ENCODE data around the gene FAM107A. TPM values are rescaled to one million over a fixed set of nuclear protein-coding genes. Genes with fewer than 3 reads are reported as not detected.

FAM107A gene
- total and polyA plus RNA-seq, 9 of the 15 experiments (the other 6 are each of a cell fraction or from before 2014, with no cell fraction given), result 0.07 TPM; not detected in 8

DNA sequence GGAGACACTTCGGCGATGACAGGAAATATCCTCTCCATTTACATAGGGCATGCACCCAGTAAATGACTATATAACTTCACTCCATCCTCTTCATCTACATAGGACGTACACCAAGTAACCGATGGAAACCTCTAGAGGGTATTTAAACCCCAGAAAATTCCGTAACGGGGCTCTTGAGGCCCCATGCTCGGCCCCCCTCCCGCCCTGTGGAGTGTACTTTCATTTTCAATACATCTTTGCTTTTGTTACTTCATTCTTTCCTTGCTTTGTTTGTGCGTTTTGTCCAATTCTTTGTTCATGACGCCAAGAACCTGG, 7.5 kb upstream of the FAM107A start (continued):
- TF ChIP-seq FOSL1 (tag; conservative IDR thresholded peaks at IDR 0.05) (no peak), ARID2 (IDR thresholded peaks at IDR 0.05) (no peak), NCOA2 (IDR thresholded peaks at IDR 0.05; ENCODE audit: partially characterized antibody in 2 of 2) (no peak), PCBP2 (IDR thresholded peaks at IDR 0.05; ENCODE audit: low read depth, low read length, poor library complexity, severe bottlenecking) (no peak)

DNA sequence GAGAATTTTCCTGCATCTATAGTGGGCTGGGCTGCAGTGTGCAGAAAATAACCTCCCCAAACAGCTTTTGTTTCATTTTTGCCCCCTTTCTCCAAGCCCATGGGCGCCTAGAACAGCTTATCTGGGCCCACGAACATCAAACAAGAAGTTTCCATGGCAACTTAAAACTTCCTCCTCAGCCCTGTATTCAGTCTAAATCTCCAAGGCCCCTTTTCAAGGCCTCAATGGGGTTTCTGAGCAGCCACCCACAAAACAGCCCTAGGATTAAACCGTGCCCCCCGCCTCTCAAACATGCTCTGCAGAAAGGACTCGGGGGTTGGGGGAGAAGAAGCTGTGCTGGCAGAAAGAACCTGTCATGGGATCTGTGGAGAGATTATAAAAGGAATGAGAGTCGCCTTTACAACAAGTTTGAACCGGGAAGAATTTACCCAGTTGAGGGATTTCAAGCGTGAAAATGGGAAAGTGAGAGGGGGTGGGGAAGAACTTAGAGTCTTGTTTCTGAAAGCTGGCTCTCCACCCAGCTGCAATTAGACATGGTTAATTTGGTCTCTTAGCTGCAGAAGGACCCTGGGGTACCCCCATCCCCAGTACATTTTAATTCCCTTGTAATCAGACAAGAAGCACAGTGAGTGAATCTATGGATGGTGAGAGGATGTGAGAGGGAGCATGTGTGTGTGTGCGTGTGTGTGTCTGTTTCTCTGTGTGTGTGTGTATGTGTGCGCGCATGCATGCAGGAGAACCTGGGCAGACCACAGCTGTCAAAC, 4.3 kb upstream of the FAM107A start:
- DNase-seq (ENCODE audit: extremely low read depth in 1 of 4, low spot score in 3 of 4), result no peak
- no peaks in the 10 kb centered on the region for H3K36me3 ChIP-seq (ENCODE audit: control insufficient read depth, insufficient read depth, low read length)
- peaks cover 11 to 58% of the 10 kb centered on the region in 2 experiments; a peak in 4 of 5 replicates for H3K27me3 ChIP-seq (ENCODE audit: control insufficient read depth in 2 of 2, insufficient read depth in 2 of 2, low read length in 2 of 2)
- H4K20me1 ChIP-seq (replicated peaks; ENCODE audit: control insufficient read depth, insufficient read depth, low read length), result no peaks in the 10 kb centered on the region; the same call in 1 of the 2 replicates
- intact Hi-C loops (cut with micrococcal nuclease) (no loop called here), in situ Hi-C loops (cut with MboI) (no loop called here)
- H3K4me3 ChIP-seq, result no peak overlapping the region
- CTCF ChIA-PET (ENCODE audit: low intra/inter-chr PET ratio), result no interaction called here
- POLR2A ChIA-PET, result no interaction called here
- H3K9me3 ChIP-seq (replicated peaks; ENCODE audit: control insufficient read depth, insufficient read depth, low read depth, low read length), result no peaks in the 10 kb centered on the region
- no peak overlapping the region for H3K27ac ChIP-seq (ENCODE audit: extremely low read depth, low read depth, low read length)
- no peak overlapping the region for H3K4me2 ChIP-seq (ENCODE audit: insufficient read depth, low read length)
- WGBS (ENCODE audit: insufficient coverage, low coverage, missing lambda C conversion rate), result 8% methylated on average over 10 of the region's 11 CpGs
- H3K9ac ChIP-seq (ENCODE audit: insufficient read depth in 1 of 2, low read depth in 2 of 2, low read length in 2 of 2), result no peak overlapping the region
- H2AFZ ChIP-seq (ENCODE audit: low read depth, low read length), result no peak overlapping the region
- no peak for ATAC-seq
- no peak for FAIRE-seq
- BruUV-seq (replicated peaks), result no TSS peak
- no peaks in the 10 kb centered on the region for H3K9me1 ChIP-seq (ENCODE audit: control insufficient read depth, insufficient read depth, low read length)
- no peak for TF ChIP-seq ZNF584 (CRISPR knock-in tag; IDR thresholded peaks at IDR 0.05; ENCODE audit: low read depth)
- TF ChIP-seq ZC3H4 (CRISPR knock-in tag; IDR thresholded peaks at IDR 0.05; ENCODE audit: borderline replicate concordance), result no peak
- TF ChIP-seq TRIM28 (IDR thresholded peaks at IDR 0.05), result no peak
- TF ChIP-seq PML (IDR thresholded peaks at IDR 0.05; ENCODE audit: low read length), result no peak
- peak; percentile 59 for TF ChIP-seq RFX1 (IDR thresholded peaks at IDR 0.05)
- TF ChIP-seq ZKSCAN1 (IDR thresholded peaks at IDR 0.05; ENCODE audit: low read depth, low read length), result no peak
- no peak for TF ChIP-seq ZNF23 (CRISPR knock-in tag; IDR thresholded peaks at IDR 0.05)
- no peak for TF ChIP-seq CBX2 (IDR thresholded peaks at IDR 0.05; ENCODE audit: insufficient read depth, low read length, poor library complexity, severe bottlenecking)
- no peaks in the 10 kb centered on the region for H3K79me2 ChIP-seq (ENCODE audit: control insufficient read depth, insufficient read depth, low read length)
- peaks cover 0 to 8% of the 10 kb centered on the region in 2 experiments; a peak in 3 of 5 replicates for H3K4me1 ChIP-seq (replicated peaks in 1 of 2; ENCODE audit: control insufficient read depth in 2 of 2, insufficient read depth in 2 of 2, low read length in 2 of 2)
